GM23338 (cell line): Measurements from ENCODE around the gene TMCC1. TPM values are rescaled to one million over a fixed set of nuclear protein-coding genes. Genes with fewer than 3 reads are reported as not detected.

ENCODE experiments used
- ATAC-seq: fragments of 200-7000 bp; cut with Tn5 transposase; 3 replicates; pipeline ENCODE4 v1.9.1; 2020
- DNase-seq: peaks from one replicate; pipeline ENCODE4 v3.0.0-alpha.2; 2015; ENCODE audit warnings: low spot score
- H2AFZ ChIP-seq: fragments of 200-600 bp; sonication (generic); 2 replicates; pipeline ENCODE4 v1.8.0; 2016; ENCODE audit warnings: antibody characterized with exemption, mild to moderate bottlenecking, moderate library complexity
- H3F3A ChIP-seq: fragments of 200-600 bp; sonication (generic); replicated peaks from 2 replicates; pipeline ENCODE4 v1.8.0; 2017; ENCODE audit warnings: antibody characterized with exemption, mixed run types, low read depth
- H3K27ac ChIP-seq: fragments of 200-600 bp; sonication (generic); 2 replicates; pipeline ENCODE4 v1.6.1; 2016; ENCODE audit warnings: low read depth
- H3K27me3 ChIP-seq: fragments of 200-600 bp; sonication (generic); 2 replicates; pipeline ENCODE4 v1.8.0; 2016; ENCODE audit warnings: mild to moderate bottlenecking, mixed run types, moderate library complexity; ENCODE audit not compliant: insufficient read depth
- H3K36me3 ChIP-seq: fragments of 200-600 bp; sonication (generic); 2 replicates; pipeline ENCODE4 v1.8.0; 2016; ENCODE audit warnings: mild to moderate bottlenecking; ENCODE audit not compliant: insufficient read depth
- H3K4me1 ChIP-seq: fragments of 200-600 bp; sonication (generic); 2 replicates; pipeline ENCODE4 v1.8.0; 2016; ENCODE audit warnings: mild to moderate bottlenecking, moderate library complexity; ENCODE audit not compliant: insufficient read depth
- H3K4me2 ChIP-seq: fragments of 200-600 bp; sonication (generic); 2 replicates; pipeline ENCODE4 v1.7.1; 2017; ENCODE audit warnings: mixed run types
- H3K4me3 ChIP-seq: fragments of 200-600 bp; sonication (generic); 2 replicates; pipeline ENCODE4 v1.6.1; 2016; ENCODE audit warnings: mixed run types
- H3K79me2 ChIP-seq: fragments of 200-600 bp; sonication (generic); replicated peaks from 2 replicates; pipeline ENCODE4 v1.8.0; 2017; ENCODE audit warnings: mild to moderate bottlenecking; ENCODE audit not compliant: insufficient read depth
- H3K9me2 ChIP-seq: fragments of 200-600 bp; sonication (generic); 2 replicates; pipeline ENCODE4 v1.8.0; 2017; ENCODE audit not compliant: insufficient read depth
- H4K20me1 ChIP-seq: fragments of 200-600 bp; sonication (generic); replicated peaks from 2 replicates; pipeline ENCODE4 v1.8.0; 2017; ENCODE audit warnings: mild to moderate bottlenecking; ENCODE audit not compliant: insufficient read depth
- H3K27ac Mint-ChIP-seq: 2 replicates; pipeline ENCODE4 v1.8.0; 2020; ENCODE audit warnings: inconsistent platforms, mild to moderate bottlenecking, moderate library complexity, mixed read lengths
- H3K27me3 Mint-ChIP-seq: 3 replicates; pipeline ENCODE4 v1.8.0; 2022; ENCODE audit warnings: low read depth, mild to moderate bottlenecking, moderate library complexity, mixed read lengths, inconsistent platforms; ENCODE audit not compliant: insufficient read depth, poor library complexity
- H3K36me3 Mint-ChIP-seq: 3 replicates; pipeline ENCODE4 v1.8.0; 2021; ENCODE audit warnings: low read depth, mild to moderate bottlenecking, inconsistent platforms, moderate library complexity, mixed read lengths
- H3K4me1 Mint-ChIP-seq: 3 replicates; pipeline ENCODE4 v1.8.0; 2020; ENCODE audit warnings: mild to moderate bottlenecking, inconsistent platforms, mixed read lengths
- H3K4me3 Mint-ChIP-seq: 3 replicates; pipeline ENCODE4 v1.8.0; 2021; ENCODE audit warnings: moderate library complexity, mild to moderate bottlenecking, inconsistent platforms, mixed read lengths
- H3K9me3 Mint-ChIP-seq: 3 replicates; pipeline ENCODE4 v1.8.0; 2020; ENCODE audit warnings: moderate library complexity, mild to moderate bottlenecking, inconsistent platforms, mixed read lengths
- CREB1 ChIP-seq: fragments of 250-450 bp; sonication (Bioruptor Pico); IDR thresholded peaks from 2 replicates; pipeline ENCODE4 v1.5.0; 2020; ENCODE audit warnings: low read depth, mild to moderate bottlenecking, moderate library complexity
- CTCF ChIP-seq, 2 experiments: fragments of 200-600 bp in 1 of 2; sonication (generic) in 1 of 2; conservative IDR thresholded peaks; 2 replicates each; pipeline versions ENCODE4 v1.5.1 to v1.6.1; 2016 to 2017; ENCODE audit warnings: antibody characterized with exemption in 2 of 2, low read depth in 2 of 2, mild to moderate bottlenecking in 2 of 2, moderate library complexity in 1 of 2
- EZH2phosphoT487 ChIP-seq: fragments of 200-600 bp; sonication (generic); IDR thresholded peaks from one replicate; pipeline ENCODE4 v1.8.1; 2018; ENCODE audit warnings: antibody characterized with exemption; ENCODE audit not compliant: unreplicated experiment
- POLR2AphosphoS5 ChIP-seq: IDR thresholded peaks from 2 replicates; pipeline ENCODE4 v1.6.1; 2016; ENCODE audit warnings: antibody characterized with exemption, low read depth
- STAT1 ChIP-seq: IDR thresholded peaks from one replicate; pipeline ENCODE4 v1.6.1; 2016; ENCODE audit warnings: antibody characterized with exemption; ENCODE audit not compliant: unreplicated experiment
- ZNF114 ChIP-seq: fragments of 250-450 bp; sonication (Bioruptor Pico); IDR thresholded peaks from 2 replicates; pipeline ENCODE4 v1.5.0; 2020; ENCODE audit warnings: mild to moderate bottlenecking, moderate library complexity
- ZNF331 ChIP-seq: fragments of 250-450 bp; sonication (Bioruptor Pico); IDR thresholded peaks from 2 replicates; pipeline ENCODE4 v1.5.0; 2020; ENCODE audit warnings: low read depth, mild to moderate bottlenecking, moderate library complexity
- polyA plus RNA-seq: library from polyadenylated mRNA; unstranded; fragments of >200 nt; fragmentation: Nextera tagmentation; extraction: Ambion mirVana; gene quantifications from 2 replicates; pipeline ENCODE4 v1.2.1, GENCODE V29; 2016
- total RNA-seq: library from RNA; depleted of rRNA; stranded (reverse); fragments of >200 nt; shearing (Covaris generic); gene quantifications from 2 replicates; pipeline ENCODE4 v1.2.3, GENCODE V29; 2014
- TF ChIP-seq, protein P1 (sequence below): IDR thresholded peaks from 2 replicates; pipeline ENCODE4 v1.6.1; 2016; ENCODE audit warnings: antibody characterized with exemption
- TF ChIP-seq, protein P2 (sequence below): fragments of 250-450 bp; sonication (Bioruptor Pico); IDR thresholded peaks from 2 replicates; pipeline ENCODE4 v1.5.0; 2020; ENCODE audit warnings: mild to moderate bottlenecking, moderate library complexity

Gene TMCC1
- total and polyA plus RNA-seq, 2 experiments from 2014 or later, result 8.2 to 18.4 TPM

GRCh38 chr3:129650256-129650872 lies 243.1 kb downstream of the TMCC1 start:
- H3K4me3 Mint-ChIP-seq, result no peak overlapping the region
- H3K9me2 ChIP-seq, result no peaks in the 10 kb centered on the region
- TF ChIP-seq, protein P1, sequence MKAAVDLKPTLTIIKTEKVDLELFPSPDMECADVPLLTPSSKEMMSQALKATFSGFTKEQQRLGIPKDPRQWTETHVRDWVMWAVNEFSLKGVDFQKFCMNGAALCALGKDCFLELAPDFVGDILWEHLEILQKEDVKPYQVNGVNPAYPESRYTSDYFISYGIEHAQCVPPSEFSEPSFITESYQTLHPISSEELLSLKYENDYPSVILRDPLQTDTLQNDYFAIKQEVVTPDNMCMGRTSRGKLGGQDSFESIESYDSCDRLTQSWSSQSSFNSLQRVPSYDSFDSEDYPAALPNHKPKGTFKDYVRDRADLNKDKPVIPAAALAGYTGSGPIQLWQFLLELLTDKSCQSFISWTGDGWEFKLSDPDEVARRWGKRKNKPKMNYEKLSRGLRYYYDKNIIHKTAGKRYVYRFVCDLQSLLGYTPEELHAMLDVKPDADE, result no peak
- TF ChIP-seq CTCF (conservative IDR thresholded peaks at IDR 0.05; ENCODE audit: low read depth in 2 of 2), result peak; percentile 86 to 87
- peaks cover 41% of the 10 kb centered on the region for H3K4me1 Mint-ChIP-seq
- H3K27me3 ChIP-seq, result no peaks in the 10 kb centered on the region
- no peak overlapping the region for H3K4me2 ChIP-seq
- ATAC-seq (peak; percentile 78), DNase-seq (peak; percentile 91)
- peak overlapping the region; percentile 80; the same call in 1 of the 2 replicates for H3K27ac ChIP-seq
- H3F3A ChIP-seq, result 0 out of 2 replicates have a peak, but pooled peaks cover 4% of the 10 kb centered on the region
- H3K4me3 ChIP-seq, result no peak overlapping the region
- H3K9me3 Mint-ChIP-seq, result no peaks in the 10 kb centered on the region
- peak overlapping the region; percentile 56; the same call in 1 of the 2 replicates for H3K27ac Mint-ChIP-seq
- H2AFZ ChIP-seq, result no peak overlapping the region
- peaks cover 25% of the 10 kb centered on the region for H3K4me1 ChIP-seq
- no peaks in the 10 kb centered on the region for H3K36me3 ChIP-seq
- H3K36me3 Mint-ChIP-seq, result peaks cover 3% of the 10 kb centered on the region; the same call in 2 of the 3 replicates
- H3K79me2 ChIP-seq, result no peaks in the 10 kb centered on the region
- no peaks in the 10 kb centered on the region for H3K27me3 Mint-ChIP-seq
- no peaks in the 10 kb centered on the region for H4K20me1 ChIP-seq

DNA sequence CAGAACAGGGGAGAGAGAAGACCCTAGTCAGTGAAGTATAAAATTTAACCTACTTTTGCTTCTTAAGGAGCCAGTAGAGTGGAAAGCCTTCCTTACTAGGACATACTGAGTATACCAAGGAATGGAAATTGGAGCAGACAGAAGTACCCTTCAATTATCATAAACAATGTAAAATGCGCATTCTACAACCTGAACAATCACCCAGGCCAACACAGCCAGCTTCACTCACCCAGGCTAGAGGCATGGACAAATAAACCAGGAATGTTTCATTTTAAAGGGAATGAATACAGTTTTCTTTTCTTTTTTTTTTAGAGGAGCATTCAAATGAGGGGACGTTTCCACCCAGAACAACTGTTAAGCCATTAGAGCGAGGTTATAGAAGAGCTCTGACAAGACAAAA lies 245.1 kb downstream of the TMCC1 start:
- Histone ChIP-seq H3K4me2 (0 out of 2 replicates have a peak overlapping the region, but pooled peaks have one; percentile 5), H3K79me2 (no peaks in the 10 kb centered on the region), H3K27me3 (no peaks in the 10 kb centered on the region), H3K4me1 (peaks cover 25% of the 10 kb centered on the region), H3F3A (0 out of 2 replicates have a peak, but pooled peaks cover 5% of the 10 kb centered on the region), H3K9me2 (no peaks in the 10 kb centered on the region), H3K36me3 (no peaks in the 10 kb centered on the region), H3K27ac (peak overlapping the region; percentile 32; the same call in 1 of the 2 replicates), H2AFZ (no peak overlapping the region), H4K20me1 (no peaks in the 10 kb centered on the region), H3K4me3 (no peak overlapping the region)
- Mint-ChIP-seq H3K4me3 (no peak overlapping the region), H3K36me3 (no peaks in the 10 kb centered on the region), H3K9me3 (no peaks in the 10 kb centered on the region), H3K4me1 (peaks cover 45% of the 10 kb centered on the region), H3K27me3 (no peaks in the 10 kb centered on the region), H3K27ac (peak overlapping the region; percentile 17)
- TF ChIP-seq STAT1 (no peak), CREB1 (no peak), POLR2AphosphoS5 (no peak), ZNF331 (CRISPR knock-in tag) (no peak), EZH2phosphoT487 (no peak), ZNF114 (CRISPR knock-in tag) (no peak)
- TF ChIP-seq, protein P1, result no peak
- TF ChIP-seq, protein P2, sequence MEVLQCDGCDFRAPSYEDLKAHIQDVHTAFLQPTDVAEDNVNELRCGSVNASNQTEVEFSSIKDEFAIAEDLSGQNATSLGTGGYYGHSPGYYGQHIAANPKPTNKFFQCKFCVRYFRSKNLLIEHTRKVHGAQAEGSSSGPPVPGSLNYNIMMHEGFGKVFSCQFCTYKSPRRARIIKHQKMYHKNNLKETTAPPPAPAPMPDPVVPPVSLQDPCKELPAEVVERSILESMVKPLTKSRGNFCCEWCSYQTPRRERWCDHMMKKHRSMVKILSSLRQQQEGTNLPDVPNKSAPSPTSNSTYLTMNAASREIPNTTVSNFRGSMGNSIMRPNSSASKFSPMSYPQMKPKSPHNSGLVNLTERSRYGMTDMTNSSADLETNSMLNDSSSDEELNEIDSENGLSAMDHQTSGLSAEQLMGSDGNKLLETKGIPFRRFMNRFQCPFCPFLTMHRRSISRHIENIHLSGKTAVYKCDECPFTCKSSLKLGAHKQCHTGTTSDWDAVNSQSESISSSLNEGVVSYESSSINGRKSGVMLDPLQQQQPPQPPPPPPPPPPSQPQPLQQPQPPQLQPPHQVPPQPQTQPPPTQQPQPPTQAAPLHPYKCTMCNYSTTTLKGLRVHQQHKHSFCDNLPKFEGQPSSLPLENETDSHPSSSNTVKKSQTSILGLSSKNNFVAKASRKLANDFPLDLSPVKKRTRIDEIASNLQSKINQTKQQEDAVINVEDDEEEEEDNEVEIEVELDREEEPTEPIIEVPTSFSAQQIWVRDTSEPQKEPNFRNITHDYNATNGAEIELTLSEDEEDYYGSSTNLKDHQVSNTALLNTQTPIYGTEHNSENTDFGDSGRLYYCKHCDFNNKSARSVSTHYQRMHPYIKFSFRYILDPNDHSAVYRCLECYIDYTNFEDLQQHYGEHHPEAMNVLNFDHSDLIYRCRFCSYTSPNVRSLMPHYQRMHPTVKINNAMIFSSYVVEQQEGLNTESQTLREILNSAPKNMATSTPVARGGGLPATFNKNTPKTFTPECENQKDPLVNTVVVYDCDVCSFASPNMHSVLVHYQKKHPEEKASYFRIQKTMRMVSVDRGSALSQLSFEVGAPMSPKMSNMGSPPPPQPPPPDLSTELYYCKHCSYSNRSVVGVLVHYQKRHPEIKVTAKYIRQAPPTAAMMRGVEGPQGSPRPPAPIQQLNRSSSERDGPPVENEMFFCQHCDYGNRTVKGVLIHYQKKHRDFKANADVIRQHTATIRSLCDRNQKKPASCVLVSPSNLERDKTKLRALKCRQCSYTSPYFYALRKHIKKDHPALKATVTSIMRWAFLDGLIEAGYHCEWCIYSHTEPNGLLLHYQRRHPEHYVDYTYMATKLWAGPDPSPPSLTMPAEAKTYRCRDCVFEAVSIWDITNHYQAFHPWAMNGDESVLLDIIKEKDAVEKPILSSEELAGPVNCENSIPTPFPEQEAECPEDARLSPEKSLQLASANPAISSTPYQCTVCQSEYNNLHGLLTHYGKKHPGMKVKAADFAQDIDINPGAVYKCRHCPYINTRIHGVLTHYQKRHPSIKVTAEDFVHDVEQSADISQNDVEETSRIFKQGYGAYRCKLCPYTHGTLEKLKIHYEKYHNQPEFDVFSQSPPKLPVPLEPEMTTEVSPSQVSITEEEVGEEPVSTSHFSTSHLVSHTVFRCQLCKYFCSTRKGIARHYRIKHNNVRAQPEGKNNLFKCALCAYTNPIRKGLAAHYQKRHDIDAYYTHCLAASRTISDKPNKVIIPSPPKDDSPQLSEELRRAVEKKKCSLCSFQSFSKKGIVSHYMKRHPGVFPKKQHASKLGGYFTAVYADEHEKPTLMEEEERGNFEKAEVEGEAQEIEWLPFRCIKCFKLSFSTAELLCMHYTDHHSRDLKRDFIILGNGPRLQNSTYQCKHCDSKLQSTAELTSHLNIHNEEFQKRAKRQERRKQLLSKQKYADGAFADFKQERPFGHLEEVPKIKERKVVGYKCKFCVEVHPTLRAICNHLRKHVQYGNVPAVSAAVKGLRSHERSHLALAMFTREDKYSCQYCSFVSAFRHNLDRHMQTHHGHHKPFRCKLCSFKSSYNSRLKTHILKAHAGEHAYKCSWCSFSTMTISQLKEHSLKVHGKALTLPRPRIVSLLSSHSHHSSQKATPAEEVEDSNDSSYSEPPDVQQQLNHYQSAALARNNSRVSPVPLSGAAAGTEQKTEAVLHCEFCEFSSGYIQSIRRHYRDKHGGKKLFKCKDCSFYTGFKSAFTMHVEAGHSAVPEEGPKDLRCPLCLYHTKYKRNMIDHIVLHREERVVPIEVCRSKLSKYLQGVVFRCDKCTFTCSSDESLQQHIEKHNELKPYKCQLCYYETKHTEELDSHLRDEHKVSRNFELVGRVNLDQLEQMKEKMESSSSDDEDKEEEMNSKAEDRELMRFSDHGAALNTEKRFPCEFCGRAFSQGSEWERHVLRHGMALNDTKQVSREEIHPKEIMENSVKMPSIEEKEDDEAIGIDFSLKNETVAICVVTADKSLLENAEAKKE, result no peak
- DNase-seq (no peak), ATAC-seq (no peak)
